Stimulated activated CD4-positive, alpha-beta T cell treated with anti-CD3 and anti-CD28 coated beads, Interleukin-4, amount 100 ng/mL, for 1 hour (primary cell): Measurements from ENCODE around the gene SKA3.
"Not testable (repeated sequence)": the region's sequence is repeated elsewhere in the genome, so short reads cannot be mapped to it uniquely, and the experiment has no call there.

ENCODE experiments used
- DNase-seq: peaks from one replicate; pipeline ENCODE4 v3.0.0-alpha.2; 2020

SKA3 gene

DNA sequence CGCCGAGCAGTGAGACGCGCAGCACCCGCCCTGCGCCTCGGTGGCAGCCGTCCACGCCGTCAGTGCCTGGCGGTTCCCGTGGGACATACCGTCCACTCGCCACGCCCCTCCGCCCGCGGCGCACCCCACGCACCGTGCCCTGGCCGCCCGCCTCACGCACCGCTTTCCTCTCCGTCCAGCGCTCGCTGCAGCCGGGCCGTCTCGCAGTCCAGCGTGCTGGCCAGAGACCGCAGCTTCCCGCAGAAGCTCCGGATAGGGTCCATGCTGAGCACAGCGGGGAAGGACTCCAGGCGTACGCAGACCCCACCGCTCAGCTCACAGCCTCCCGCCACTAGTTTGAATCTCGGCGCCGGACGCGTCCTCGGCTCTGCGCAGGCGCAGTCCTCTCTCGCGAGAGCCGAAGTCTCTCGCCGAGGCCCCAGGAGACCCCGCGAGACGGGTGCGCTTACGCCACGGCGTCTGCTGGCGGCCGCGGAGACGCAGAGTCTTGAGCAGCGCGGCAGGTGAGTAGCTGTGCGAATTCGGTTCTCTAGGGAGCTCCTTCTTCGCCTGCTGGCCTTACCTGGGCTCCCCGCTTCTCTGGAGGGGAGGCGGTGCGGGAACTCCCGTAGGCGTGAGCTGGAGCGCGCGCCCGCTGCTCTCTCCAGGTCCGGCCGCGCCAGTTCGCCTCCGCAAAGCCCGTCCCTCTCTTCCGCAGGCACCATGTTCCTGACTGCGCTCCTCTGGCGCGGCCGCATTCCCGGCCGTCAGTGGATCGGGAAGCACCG is at the start of gene SKA3, which contains the start of gene MRPL57:
TSS of gene SKA3 (minus strand) at position 338 of the 767 bp plus-strand sequence. CDS start at position 263, 75 bp downstream.
TSS of gene MRPL57 (plus strand) at position 444 of the 767 bp plus-strand sequence. CDS start at position 703, 259 bp downstream.
- DNase-seq: peak; percentile 93

DNA sequence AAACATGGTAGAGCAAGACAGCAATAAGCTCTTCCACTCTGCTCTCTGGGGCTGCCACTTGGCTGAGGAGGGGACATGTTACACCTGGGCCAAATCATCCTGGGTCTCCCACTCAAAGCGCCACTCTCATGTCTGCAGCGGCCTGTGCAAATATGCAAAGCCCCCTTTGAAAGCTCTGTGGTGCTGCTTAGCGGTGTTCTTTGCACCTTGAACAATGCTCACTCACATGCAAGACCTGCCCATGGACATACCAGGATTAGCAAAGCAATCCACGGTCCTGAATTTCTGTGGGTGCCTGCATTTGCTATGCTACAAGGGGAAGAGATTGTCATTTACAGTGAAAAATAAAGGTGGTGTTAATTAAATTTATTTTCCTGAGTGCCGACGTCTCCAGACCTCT is 48.7 kb upstream of the SKA3 start:
- DNase-seq: no peak

DNA sequence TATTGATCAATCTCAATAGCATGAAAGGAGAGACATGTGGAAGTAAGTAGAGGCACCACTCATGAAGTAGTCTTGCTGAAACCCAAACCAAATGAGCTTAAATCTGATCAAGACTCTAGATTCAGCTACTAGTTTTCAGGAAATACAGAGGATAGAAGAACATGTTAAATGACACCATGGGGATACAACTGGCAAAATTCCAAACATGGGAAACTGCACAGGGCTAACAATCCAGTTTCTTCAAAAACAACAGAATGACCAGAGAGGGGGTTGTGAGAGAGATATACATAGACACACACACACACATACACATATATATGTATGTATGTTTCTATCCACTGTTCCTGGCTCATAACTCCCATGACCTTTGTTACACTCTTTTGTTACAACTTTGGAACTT is 44.9 kb upstream of the SKA3 start:
- DNase-seq: no peak

DNA sequence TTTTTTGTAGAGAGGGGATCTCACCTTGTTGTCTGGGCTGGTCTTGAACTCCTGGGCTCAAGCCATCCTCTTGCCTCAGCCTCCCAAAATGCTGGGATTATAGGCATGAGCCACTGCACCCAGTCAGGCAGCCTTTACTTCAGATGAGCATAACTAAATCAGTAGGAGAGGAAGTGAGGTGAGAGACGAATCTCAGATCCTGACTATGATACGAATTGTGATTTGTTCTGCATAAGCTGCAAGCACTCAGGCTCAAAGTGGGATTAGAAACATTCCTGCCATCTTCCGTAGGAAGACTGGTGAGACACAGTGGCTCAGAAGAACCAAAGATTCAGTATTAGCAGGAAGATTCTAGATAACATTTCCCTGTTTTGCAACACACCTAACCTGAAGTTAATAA is 43.4 kb upstream of the SKA3 start:
- DNase-seq: not testable (repeated sequence)

DNA sequence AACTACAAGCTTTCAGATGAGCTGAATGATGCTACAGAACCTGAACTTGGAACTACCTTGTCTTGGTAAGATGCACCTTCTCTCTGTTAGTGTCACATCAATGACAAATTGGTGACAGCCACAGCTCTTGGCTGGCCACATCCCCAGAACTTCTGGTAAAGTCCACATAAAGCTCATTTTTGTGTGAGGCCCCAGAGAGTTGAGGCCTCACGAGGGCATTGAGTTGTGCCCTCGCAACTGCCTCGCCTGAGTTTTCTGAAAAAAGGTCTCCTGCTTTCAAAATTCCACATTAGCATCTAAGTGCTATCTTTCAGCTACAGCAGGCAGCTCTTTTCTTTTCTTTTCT is 42.7 kb upstream of the SKA3 start:
- DNase-seq: no peak

DNA sequence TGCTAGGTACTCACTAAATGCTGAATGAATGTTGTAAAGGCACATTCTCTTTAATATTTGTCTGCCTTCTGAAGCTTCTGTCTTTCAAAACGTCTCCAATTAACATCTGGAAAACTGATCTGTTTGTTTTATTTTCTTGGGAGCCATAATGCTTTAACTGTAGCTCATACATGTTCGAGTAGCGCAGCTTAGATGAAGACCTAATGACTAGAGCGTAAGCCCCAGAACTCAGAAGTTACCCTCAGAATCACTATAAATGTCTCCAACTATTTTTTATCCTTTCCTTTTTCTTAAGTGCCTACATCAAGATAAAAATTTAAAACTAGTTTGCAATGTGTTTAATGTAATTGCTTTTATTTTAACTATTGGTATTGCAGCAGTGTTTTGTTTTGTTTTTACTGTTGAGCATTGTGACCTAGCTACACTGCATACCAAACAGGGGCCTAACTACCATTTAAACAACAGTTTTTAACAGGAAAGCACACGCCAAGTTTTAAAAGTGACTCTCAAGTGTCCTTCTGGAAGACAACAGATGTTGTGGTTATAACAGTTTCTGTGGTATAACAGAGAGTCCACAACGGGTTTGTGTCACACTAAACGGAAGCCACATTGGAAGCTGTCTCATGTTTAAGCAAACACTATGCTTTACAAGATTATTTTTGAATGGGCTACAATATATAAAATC is 42.1 kb upstream of the SKA3 start:
- no peak for DNase-seq

DNA sequence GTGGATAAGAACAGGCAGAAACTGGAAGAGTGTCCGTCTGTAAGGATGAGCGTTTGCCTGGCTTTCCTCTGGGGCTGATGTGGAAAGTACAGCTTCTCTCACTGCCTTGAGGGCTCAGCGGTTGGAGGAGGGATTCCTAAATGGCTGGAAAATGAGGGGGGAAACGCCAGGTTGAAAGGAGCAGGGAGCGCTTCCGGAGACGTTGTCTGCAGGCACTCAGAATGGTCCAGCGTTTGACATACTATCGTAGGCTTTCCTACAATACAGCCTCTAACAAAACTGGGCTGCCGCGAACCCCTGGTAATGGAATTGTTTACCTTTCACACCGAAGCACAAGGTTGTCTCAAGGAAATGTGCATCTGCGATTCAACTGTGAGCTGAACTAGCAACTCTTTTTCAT is 40.0 kb upstream of the SKA3 start:
- DNase-seq: no peak

DNA sequence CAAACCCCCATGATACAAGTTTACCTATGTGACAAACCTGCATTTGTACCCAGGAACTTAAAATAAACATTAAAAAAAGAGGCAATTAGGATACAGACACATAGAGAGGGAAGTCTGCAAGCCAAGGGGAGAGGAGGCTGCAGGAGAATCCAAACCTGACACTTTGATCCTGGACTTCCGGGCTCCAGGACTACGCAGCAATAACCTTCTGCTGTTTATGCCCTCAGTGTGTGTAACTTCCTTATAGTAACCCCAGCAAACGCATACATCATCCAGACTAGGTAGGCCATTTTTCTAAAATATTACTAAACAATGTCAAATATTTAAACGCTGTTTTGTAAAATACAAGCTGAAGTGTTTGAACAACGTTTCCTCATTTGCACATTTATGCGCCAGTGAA is 39.1 kb upstream of the SKA3 start:
- DNase-seq: not testable (repeated sequence)

DNA sequence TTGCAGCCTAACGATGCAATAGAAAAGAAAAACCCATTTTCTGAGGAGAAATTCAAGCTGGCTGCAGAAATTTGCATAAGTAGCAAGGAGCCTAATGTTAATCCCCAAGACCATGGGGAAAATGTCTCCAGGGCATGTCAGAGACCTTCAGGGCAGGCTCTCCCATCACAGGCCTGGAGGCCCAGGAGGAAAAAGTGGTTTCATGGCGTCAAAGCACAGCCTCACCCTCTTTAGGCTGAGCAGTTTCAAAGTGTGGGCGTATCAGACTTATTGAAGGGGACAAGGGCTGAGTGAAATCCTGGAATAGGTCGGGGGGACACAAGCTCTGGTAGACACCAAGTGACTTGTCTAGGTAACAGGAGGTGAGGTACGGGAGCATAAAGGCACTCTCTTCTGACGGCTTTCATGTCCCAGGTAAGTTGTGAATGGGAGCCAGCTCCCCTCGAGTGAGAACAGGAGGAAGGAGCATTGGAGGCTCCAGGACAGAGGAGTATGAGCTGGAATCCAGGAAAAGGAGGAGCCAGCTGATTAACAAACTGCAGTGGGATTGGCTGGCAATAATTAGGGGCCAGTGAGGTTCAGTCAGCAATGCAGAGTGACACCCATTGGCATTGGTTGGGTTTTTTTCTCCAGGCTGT is 35.9 kb upstream of the SKA3 start:
- DNase-seq: no peak

DNA sequence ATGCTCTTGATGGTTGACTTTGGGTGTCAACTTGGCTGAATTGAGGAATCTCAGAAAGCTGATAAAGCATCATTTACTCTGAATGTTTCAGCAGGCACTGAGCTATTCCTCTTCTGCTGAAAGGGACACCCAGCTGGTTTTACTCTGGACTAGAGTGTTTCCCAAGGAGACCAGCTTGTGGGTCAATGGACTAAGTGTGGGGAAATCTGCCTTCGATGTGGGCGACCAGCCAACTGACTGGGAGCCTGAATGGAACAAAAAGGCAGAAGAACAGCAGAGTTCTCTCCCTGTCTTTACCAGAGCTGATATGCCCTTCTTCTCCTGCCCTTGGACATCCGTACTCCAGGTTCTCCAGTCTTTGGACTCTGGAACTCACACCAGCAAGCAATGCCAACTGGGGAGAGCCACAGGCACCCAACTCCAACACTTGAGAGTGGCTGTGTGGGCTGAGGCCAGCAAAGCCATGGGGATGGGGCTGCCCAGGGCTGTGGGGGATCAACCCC is 32.4 kb upstream of the SKA3 start:
- no peak for DNase-seq

DNA sequence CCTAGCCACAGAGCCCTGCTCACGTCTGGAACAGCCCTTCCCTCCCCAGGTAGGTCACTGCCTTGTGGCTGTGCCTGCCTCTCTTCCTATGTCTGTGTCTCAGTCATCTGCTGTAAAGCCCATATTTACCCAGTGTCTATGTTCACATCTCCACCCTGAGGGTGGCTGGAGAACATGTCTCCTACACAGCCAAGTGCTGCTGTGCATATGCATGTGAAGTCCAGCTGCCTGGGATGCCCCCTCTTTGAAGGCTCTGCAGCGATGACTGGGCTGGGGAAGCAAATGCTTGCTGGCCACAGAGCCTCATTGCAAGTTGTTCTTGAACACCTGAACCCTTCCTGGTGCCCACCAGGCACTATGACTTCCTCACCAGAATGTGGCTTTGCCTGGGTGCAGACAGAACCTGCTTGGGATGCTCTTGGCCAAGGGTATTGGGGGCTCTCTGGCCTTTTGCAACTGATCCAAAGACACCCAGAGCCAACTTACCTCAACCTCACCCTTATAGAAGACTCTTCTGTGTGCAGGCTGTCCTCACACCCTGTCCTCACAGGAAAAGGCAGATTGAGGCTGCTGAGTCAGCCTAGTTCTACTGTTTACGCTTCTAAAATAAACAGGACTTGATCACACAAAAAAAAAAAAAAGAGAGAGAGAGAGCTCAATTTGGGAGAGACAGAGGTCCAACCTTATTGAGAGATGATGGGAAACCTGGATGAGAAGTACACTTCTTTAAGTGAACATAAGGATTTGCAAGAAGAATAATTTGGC is 26.6 kb upstream of the SKA3 start:
- no peak for DNase-seq

DNA sequence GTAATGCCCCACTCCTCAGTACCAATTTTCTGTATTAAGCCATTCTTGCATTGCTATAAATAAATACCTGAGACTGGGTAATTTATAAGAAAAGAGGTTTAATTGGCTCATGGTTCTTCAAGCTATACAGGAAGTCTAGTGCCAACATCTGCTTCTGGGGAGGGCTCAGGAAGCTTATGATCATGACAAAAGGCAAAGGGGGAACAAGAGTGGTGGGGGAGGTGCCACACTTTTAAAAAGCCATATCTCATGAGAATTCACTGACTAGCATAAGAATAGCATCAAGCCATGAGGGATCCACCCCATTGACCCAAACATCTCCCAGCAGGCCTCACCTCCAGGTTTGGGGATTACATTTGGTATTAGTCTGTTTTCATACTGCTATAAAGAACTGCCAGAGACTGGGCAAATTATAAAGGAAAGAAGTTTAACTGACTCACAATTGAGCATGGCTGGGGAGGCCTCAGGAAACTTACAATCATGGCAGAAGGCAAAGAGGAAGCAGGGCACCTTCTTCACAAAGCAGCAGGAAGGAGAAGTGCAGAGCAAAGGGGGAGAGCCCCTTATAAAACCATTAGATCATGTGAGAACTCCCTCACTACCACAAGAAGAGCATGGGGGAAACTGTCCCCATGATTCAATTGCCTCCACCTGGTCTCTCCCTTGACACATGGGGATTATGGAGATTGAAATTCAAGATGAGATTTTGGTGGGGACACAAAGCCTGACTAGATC is 25.3 kb upstream of the SKA3 start:
- DNase-seq: not testable (repeated sequence)

DNA sequence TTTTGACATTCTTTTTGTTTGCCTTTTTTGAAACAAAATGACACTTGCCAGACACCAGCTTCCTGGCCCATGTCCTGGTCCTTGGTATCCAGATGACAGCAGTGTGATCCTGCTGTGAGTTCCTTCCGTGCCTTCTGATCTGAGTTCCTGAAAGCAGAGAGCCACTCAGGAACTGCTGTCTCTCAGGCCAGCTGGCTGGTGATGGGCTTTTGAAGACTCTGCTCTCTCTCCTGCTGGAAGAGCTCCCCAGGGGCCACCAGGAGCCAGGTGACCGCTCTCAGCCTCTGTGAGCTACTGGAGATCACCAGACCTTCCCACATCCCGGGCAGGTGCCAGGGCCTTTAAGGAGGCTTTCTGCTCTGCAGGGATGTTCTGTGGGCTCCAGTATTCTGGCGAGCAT is 22.0 kb upstream of the SKA3 start:
- not testable (repeated sequence) for DNase-seq

DNA sequence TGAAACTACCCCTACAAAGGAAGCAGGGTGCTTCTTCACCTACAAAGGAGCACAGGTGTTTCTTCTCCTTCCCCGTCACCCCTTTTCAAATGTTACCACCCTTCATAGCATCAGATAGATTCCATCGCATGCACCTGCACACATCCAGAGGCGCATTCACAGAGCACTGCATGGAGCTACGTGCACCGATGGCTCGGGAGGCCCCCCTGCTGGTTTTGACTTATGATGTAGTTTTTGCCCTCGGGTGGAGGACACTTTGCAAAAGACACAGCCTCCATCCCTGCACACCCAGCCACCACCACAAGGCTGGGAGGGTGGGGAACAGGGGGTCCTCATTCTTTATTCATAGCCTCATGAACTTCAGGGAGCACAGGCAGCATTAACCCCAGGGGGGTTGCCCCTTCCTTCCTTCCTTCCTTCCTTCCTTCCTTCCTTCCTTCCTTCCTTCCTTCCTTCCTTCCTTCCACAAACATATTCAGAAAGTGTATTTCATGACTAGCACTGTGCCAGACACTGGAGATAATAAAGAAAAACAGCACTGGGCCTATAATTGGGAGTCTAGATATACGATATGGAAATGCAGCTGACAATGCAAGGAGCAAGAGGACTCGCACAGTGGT is 21.4 kb upstream of the SKA3 start:
- not testable (repeated sequence) for DNase-seq

DNA sequence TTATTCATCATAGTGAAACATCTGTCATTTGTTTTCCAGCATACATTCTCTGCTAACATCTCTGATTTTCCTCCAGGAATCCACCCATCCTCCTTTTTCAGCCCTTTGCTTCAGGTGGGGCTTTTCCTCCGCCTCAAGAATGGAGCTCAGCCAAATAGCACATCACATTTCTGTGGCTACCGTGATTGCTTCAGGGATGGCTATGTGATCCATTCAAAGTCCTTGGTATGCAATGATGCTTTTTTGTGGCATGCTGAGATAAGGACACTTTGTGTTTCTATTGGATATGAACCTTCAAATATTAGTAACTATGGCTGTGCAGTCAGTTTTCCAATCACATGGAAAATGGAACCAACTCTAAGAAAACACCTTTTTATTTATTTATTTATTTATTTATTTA is 18.4 kb upstream of the SKA3 start:
- DNase-seq: not testable (repeated sequence)

DNA sequence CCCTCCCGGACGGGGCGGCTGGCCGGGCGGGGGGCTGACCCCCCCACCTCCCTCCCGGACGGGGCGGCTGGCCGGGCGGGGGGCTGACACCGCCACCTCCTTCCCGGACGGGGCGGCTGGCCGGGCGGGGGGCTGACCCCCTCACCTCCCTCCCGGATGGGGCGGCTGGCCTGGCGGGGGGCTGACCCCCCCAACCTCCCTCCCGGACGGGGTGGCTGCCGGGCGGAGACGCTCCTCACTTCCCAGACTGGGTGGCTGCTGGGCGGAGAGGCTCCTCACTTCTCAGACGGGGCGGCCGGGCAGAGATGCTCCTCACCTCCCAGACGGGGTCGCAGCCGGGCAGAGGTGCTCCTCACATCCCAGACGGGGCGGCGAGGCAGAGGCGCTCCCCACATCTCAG is 10.1 kb upstream of the SKA3 start:
- DNase-seq: not testable (repeated sequence)

DNA sequence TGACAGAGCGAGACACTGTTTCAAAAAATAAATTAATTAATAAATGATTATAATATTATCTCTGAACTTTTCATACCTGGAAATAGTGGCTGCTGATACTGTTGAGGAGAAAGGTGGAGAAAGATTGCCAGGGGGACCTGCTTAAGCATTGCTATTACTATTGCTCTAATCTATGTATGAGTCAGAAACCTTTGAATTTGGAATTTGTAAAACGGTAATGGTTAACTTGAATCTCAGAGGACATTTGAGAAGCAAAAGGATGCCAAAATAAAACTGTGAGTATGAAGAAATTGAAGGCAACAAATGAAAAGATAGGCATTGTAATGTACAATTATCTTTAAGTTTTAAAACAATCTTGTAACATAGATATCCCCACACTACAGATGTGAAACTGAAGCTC is 5.3 kb upstream of the SKA3 start:
- DNase-seq: no peak

DNA sequence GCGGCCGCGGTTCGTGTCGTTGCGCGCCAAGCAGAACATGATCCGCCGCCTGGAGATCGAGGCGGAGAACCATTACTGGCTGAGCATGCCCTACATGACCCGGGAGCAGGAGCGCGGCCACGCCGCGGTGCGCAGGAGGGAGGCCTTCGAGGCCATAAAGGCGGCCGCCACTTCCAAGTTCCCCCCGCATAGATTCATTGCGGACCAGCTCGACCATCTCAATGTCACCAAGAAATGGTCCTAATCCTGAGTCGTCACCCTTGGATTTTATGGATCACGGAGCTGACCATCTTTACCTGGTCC is 581 bp upstream of the SKA3 start:
- DNase-seq: peak; percentile 45

DNA sequence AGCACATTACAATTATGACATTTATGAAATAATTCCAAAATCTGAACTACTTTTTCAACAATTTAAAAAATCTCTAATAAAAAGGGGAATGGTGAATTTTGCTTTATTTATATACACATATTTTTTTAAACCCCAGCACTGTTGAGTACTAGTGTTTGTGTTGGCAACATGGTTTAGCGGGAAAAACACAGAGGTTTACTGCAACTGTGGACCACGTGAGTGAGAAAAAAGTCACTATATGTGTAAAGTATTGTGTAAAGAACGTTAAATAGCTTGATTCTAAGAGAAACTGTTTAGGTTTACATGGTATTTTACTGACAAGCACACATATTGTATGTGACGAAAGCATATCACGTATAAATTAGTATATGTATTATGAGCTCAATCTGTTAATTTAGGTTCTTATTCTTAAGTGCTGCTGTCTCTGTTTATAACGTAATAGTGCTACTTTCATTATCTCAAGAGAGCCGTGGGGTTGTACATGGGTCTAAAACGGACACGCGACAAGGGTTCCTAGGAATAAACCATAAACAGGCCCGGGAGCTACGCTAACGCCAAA is 617 bp downstream of the SKA3 start:
- DNase-seq: no peak

DNA sequence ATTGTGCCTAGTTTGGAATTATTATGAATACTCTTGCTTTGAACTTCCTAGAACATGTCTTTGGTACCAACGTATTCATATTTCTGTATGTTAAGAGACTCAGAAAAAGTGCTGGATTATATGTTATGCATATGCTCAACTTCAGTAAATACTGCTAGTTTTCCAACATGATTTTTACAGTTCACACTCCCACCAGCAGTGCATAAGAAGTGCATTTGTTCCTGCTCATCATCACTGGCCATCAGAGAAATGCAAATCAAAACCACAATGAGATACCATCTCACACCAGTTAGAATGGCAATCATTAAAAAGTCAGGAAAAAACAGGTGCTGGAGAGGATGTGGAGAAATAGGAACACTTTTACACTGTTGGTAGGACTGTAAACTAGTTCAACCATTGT is 2.6 kb downstream of the SKA3 start:
- not testable (repeated sequence) for DNase-seq

DNA sequence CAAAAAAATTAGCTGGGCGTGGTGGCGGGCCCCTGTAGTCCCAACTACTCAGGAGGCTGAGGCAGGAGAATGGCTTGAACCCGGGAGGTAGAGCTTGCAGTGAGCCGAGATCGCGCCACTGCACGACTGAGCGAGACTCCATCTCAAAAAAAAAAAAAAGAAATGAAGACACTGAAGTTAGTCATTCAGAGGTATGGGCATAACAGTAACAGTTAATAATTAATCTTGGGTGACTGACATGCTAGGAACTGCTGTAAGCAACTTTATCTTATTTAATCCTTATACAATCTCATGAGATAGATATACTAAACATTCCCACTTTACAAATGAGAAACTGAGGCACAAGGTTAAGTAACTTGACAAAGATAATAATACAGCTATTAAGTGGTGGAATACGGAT is 4.9 kb downstream of the SKA3 start:
- DNase-seq: no peak

DNA sequence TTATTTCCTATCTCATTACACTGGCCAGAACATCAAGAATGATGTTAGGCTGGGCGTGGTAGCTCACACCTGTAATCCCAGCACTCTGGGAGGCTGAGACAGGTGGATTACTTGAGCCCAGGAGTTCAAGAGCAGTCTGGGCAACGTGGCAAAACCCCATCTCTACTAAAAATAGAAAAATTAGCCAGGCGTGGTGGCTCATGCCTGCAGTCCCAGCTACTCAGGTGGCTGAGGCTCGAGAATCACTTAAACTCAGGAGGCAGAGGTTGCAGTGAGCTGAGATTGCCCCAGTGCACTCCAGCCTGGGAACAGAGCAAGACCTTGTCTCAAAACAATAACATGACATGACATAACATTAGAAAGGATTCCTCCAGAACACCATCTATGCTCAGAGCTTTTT is 10.7 kb downstream of the SKA3 start:
- DNase-seq: not testable (repeated sequence)
